ENCODE data around the gene SLC39A10.
"Not testable (repeated sequence)": the region's sequence is repeated elsewhere in the genome, so short reads cannot be mapped to it uniquely, and the experiment has no call there.

Gene SLC39A10

GRCh38 chr2:195645413-195645812 is 11.6 kb upstream of the SLC39A10 start:
- peak; percentile 57 for FAIRE-seq

GRCh38 chr2:195646424-195646823 is 10.6 kb upstream of the SLC39A10 start:
- no peak for FAIRE-seq

- no peak for FAIRE-seq
Measured at GRCh38 chr2:195647302-195647701, 9.7 kb upstream of the SLC39A10 start.

DNA sequence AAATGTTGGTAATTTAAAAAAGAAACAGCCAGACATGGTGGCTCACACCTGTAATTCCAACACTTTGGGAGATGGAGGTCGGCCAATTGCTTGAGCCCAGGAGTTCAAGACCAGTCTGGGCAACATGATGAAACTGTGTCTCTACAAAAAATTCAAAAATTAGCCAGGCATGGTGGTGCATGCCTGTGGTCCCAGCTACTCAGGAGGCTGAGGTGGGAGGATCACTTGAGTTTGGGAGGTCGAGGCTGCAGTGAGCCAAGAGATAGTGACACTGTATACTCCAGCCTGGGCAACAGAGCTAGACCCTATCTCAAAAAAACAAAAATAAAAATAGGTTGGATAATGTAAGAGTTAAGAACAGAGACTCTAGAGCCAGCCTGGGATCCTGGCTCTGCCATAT is 8.7 kb upstream of the SLC39A10 start:
- not testable (repeated sequence) for FAIRE-seq

DNA sequence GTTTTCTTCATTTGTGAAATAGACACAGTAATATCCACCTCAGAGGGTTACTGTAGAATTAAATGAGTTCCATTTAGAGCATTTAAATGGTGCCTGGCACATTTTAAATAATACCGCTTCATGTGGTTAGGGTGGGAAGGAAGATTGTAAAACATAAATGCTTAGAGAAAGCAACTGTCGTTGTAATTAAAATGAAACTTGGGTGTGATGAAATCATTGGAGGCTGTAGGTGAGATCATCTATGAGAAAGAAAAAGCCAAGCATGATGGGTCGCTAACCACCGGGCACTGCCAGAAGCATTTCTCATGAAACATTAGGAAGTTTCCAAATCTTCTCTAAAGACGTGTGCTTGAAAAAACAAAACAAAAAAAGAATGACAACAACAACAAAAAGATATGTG is 8.2 kb upstream of the SLC39A10 start:
- no peak for FAIRE-seq

- FAIRE-seq: no peak
Measured at GRCh38 chr2:195649629-195650190, 7.3 kb upstream of the SLC39A10 start.

DNA sequence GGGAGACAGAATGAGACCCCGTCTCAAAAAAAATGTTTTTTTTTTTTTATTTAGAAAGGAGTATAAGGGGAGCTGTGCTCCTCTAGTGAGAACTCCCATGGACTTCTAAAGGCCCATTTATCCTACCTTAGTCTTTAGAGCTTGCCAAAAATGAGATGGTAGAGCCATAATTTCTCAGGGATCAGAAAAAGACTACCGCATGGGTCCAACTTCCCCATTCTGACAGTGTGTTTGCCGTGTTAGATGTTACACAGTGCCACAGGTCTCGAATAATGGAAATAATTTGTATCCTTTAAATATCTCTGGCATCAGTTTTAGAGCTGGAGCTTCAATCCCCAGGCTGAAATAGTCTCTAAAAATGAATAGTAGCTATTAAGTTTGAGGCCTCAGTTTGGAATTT is 6.0 kb upstream of the SLC39A10 start:
- no peak for FAIRE-seq

DNA sequence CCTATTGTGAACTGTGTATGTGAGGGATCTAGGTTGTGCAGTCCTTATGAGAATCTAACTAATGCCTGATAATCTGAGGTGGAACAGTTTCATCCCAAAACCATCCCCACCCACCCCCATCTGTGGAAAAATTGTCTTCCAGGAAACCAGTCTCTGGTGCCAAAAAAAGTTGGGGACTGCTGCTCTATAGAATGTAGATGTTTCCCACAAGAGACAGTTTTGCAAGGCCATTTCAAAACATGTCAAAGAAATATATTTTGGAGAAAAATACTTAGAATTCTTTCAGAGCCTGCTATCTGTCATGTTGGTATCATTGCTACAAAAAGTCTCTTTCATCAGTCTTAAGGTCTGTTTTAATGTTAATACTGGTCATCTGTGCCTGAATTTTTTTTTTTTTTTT is 4.1 kb upstream of the SLC39A10 start:
- no peak for FAIRE-seq

GRCh38 chr2:195656161-195656858 is 716 bp upstream of the SLC39A10 start:
- FAIRE-seq: no peak

- no peak for FAIRE-seq
Measured at GRCh38 chr2:195657634-195658540, 861 bp downstream of the SLC39A10 start.

DNA sequence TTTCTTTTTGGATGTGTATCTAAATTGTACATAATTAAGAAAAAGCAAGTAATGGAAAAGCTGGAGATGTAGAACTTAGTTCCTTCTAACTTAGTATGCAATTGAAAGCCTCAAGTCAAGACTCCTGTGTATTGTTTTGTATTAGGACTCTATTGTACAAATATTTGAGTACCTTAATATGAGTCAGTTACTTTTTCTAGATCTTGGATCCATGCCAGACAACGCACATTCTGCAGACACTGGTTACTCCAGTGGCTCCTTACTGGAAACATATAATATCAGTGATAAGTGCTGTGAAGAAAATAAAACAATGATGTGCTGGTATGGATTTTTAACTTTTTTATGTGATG is 1.5 kb downstream of the SLC39A10 start:
- peak; percentile 59 for FAIRE-seq

DNA sequence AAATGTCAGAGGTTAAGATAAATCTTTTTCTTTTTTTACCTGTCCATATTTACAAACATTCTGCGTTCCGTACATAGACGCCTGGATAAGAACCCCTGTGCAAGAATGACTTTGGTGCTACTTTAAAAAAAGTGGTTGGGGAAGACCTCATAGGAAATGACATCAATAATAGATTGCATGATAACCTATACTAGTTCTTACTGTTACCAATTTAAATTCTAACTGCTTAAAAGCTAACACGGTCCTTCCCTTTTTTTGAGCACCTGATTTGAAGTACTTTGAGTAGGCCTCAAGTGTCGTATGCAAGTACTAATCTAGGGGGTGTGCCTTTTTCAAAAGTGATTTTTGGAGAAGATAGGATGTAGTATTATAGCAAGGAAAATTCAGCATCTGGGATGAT is 2.1 kb downstream of the SLC39A10 start:
- no peak for FAIRE-seq

DNA sequence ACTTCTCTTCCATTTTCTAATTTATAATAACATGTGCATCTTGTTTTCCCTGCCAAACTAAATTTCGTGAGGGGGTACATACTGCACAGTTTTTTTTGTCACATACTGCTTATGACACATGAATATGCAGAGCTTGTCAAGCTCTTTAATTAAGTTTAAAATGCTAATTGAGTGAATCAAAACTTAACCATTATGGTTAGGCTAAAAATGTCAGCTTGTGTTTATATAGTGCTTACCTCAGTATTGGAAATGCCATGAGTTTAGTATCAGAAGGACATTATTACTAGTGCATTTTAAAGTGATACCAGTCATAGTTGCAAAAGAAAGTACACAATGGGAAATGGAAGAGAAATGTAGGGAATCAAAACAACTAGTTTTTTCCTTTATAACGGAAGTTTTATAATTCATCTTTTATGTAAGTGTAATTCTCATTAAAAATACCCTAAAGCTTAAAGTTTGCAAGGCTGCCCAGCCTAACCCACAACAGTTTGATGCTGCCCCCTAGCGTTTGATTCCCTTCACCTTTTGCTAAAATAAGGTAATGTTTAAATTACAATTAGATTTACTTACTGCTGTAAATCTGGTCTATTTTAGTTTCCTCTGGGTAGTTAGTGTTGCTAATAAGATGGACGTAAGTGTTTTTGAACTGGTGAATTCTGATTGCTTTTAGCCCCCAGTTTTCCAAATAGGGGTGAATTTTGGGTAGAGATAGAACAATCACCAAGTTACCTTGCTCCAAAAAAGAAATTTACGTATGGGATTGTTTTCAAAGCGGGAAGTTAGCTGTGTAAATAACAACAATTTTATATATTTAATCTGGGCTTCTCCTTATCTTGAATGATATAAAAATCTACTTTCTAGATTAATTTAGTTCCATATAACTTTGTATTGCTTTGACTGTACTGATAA is 3.2 kb downstream of the SLC39A10 start:
- peak; percentile 89 for FAIRE-seq

DNA sequence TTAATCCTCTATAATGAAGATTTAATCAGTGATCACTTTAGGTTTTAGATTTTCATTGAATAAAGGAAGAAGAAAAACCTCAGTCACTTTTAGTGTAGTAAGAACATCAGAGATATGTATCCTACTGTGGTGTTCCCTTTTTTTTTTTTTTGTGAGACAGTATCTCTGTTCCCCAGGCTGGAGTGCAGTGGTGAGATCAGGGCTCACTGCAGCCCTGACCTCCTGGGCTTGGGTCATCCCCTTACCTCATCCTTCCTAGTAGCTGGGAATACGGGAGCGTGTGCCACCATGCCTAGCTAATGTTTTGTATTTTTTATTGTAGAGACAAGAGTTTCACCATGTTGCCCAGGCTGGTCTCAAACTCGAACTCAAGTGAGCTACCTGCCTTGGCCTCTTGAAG is 5.1 kb downstream of the SLC39A10 start:
- no peak for FAIRE-seq

DNA sequence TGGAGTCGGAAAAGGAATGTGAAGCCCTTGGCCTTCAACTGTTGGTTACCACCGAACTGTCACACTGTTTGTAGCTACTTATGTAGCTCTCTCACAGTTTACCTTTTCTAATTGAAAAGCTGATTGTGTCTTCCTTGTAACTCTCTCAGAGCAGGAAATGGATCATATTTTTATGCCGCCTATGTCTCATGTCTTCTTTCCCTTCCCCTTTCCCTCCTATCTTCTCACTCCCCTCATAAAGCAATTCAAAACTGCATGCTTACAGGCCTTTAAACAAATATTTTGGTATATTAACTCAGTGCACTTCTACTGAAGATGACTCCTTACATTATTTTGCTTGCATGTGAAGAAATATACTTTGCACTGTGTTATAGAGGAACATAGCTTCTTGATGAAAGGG is 6.0 kb downstream of the SLC39A10 start:
- no peak for FAIRE-seq

DNA sequence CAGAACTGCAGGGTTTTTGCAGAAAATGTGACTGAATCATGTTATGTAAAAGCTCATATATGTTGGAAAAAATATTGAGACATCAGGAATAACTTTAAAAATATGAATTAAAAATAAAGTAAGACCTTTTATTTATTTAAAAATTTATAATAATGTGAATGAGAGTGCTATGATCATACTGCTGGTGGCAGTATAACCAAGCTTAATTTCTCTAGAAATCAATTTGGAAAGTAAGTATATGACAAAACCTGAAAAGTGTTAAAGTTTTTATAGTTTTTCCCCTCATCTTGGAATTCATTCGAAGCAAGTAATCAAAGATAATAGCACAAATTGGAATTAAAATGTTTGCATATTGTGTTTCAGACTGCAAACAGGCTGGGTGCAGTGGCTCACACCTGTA is 7.5 kb downstream of the SLC39A10 start:
- FAIRE-seq: peak; percentile 88

GRCh38 chr2:195665153-195665552 is 8.1 kb downstream of the SLC39A10 start:
- not testable (repeated sequence) for FAIRE-seq

GRCh38 chr2:195666113-195666712 is 9.2 kb downstream of the SLC39A10 start:
- no peak for FAIRE-seq

GRCh38 chr2:195667974-195668373 is 10.9 kb downstream of the SLC39A10 start:
- no peak for FAIRE-seq

DNA sequence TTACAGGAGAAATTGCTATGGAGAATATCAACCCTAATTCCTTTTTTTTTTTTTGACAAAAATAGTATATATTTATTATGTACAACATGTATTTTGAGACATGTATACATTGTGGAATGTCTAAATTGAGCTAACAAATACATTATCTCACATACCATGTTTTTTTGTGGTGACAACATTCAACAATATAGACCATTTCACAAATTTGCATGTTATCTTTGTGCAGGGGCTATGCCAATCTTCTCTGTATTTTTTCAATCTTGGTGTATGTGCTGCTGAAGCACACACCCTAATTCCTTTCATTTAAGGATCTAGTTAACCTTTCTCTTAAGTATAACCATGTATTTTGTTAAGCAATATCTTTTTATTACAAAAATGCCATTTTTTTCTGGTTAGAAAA is 13.2 kb downstream of the SLC39A10 start:
- no peak for FAIRE-seq

- FAIRE-seq: no peak
Measured at GRCh38 chr2:195671563-195671962, 14.5 kb downstream of the SLC39A10 start.

DNA sequence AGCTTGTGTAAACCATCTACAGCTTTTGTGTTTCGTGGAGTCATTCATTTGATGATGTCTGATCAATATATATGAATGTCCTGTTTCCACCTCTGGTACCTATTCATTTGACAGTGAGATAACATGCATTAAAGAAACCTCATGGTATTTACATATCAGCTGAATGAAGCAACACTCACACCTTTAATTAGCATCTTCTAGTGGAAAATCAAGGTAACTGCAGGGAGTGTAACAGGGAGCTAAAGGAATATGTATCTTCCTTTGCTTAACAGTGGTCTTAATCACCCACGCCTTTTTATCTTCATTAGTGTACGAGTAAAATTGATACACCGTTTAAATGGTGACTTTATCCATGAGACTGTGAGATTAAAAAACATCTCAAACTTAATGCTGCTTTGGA is 15.6 kb downstream of the SLC39A10 start:
- no peak for FAIRE-seq
